Measurements from ENCODE around the gene OPCML.

OPCML gene

GRCh38 chr11:133240908-133241655 is 291.2 kb downstream of the OPCML start:
- Mint-ChIP-seq H3K36me3 (no peaks in the 10 kb centered on the region), H3K27me3 (peaks cover 3% of the 10 kb centered on the region), H3K9me3 (no peaks in the 10 kb centered on the region), H3K27ac (no peak overlapping the region), H3K4me3 (no peak overlapping the region), H3K4me1 (no peaks in the 10 kb centered on the region)

GRCh38 chr11:133239575-133239974 is 292.7 kb downstream of the OPCML start:
- Mint-ChIP-seq H3K27me3 (peaks cover 3% of the 10 kb centered on the region), H3K4me1 (no peaks in the 10 kb centered on the region), H3K27ac (no peak overlapping the region), H3K36me3 (no peaks in the 10 kb centered on the region), H3K4me3 (no peak overlapping the region), H3K9me3 (no peaks in the 10 kb centered on the region)

GRCh38 chr11:133238495-133238894 is 293.8 kb downstream of the OPCML start:
- Mint-ChIP-seq H3K4me3 (no peak overlapping the region), H3K36me3 (no peaks in the 10 kb centered on the region), H3K9me3 (no peaks in the 10 kb centered on the region), H3K27me3 (peaks cover 6% of the 10 kb centered on the region), H3K4me1 (no peaks in the 10 kb centered on the region), H3K27ac (no peak overlapping the region)

- Mint-ChIP-seq H3K36me3 (no peaks in the 10 kb centered on the region), H3K4me1 (no peaks in the 10 kb centered on the region), H3K27me3 (peaks cover 6% of the 10 kb centered on the region), H3K9me3 (no peaks in the 10 kb centered on the region), H3K27ac (no peak overlapping the region), H3K4me3 (no peak overlapping the region)
Observed at GRCh38 chr11:133238027-133238426, 294.3 kb downstream of the OPCML start.

GRCh38 chr11:133235381-133235780 is 296.9 kb downstream of the OPCML start:
- Mint-ChIP-seq H3K36me3 (no peaks in the 10 kb centered on the region), H3K27me3 (peaks cover 4% of the 10 kb centered on the region), H3K27ac (no peak overlapping the region), H3K4me3 (no peak overlapping the region), H3K9me3 (no peaks in the 10 kb centered on the region), H3K4me1 (no peaks in the 10 kb centered on the region)

- Mint-ChIP-seq H3K27me3 (peaks cover 4% of the 10 kb centered on the region), H3K36me3 (no peaks in the 10 kb centered on the region), H3K4me1 (no peaks in the 10 kb centered on the region), H3K27ac (no peak overlapping the region), H3K4me3 (no peak overlapping the region), H3K9me3 (no peaks in the 10 kb centered on the region)
Observed at GRCh38 chr11:133234883-133235282, 297.4 kb downstream of the OPCML start.

GRCh38 chr11:133232665-133233064 is 299.6 kb downstream of the OPCML start:
- Mint-ChIP-seq H3K27me3 (peaks cover 7% of the 10 kb centered on the region), H3K27ac (no peak overlapping the region), H3K36me3 (no peaks in the 10 kb centered on the region), H3K4me3 (no peak overlapping the region), H3K9me3 (no peaks in the 10 kb centered on the region), H3K4me1 (no peaks in the 10 kb centered on the region)

GRCh38 chr11:133230431-133230830 is 301.9 kb downstream of the OPCML start:
- Mint-ChIP-seq H3K4me3 (no peak overlapping the region), H3K27me3 (peaks cover 8% of the 10 kb centered on the region), H3K9me3 (peaks cover 4% of the 10 kb centered on the region), H3K36me3 (no peaks in the 10 kb centered on the region), H3K27ac (no peak overlapping the region), H3K4me1 (no peaks in the 10 kb centered on the region)

GRCh38 chr11:133228471-133229329 is 303.6 kb downstream of the OPCML start:
- Mint-ChIP-seq H3K9me3 (peaks cover 4% of the 10 kb centered on the region), H3K27me3 (peaks cover 6% of the 10 kb centered on the region), H3K4me3 (no peak overlapping the region), H3K4me1 (no peaks in the 10 kb centered on the region), H3K27ac (no peak overlapping the region), H3K36me3 (no peaks in the 10 kb centered on the region)

GRCh38 chr11:133227632-133228111 is 304.6 kb downstream of the OPCML start:
- H3K4me3 Mint-ChIP-seq, result no peak overlapping the region
- no peaks in the 10 kb centered on the region for H3K36me3 Mint-ChIP-seq
- H3K9me3 Mint-ChIP-seq, result peaks cover 4% of the 10 kb centered on the region
- H3K27me3 Mint-ChIP-seq, result peaks cover 5% of the 10 kb centered on the region
- no peak overlapping the region for H3K27ac Mint-ChIP-seq
- H3K4me1 Mint-ChIP-seq, result no peaks in the 10 kb centered on the region

- no peaks in the 10 kb centered on the region for H3K4me1 Mint-ChIP-seq
- H3K9me3 Mint-ChIP-seq, result peaks cover 4% of the 10 kb centered on the region
- H3K27me3 Mint-ChIP-seq, result peaks cover 1% of the 10 kb centered on the region
Observed at GRCh38 chr11:133224271-133224670, 308.0 kb downstream of the OPCML start.

GRCh38 chr11:133222425-133223330 is 309.6 kb downstream of the OPCML start:
- Mint-ChIP-seq H3K4me1 (no peaks in the 10 kb centered on the region), H3K27me3 (peaks cover 1% of the 10 kb centered on the region), H3K36me3 (no peaks in the 10 kb centered on the region), H3K9me3 (peaks cover 4% of the 10 kb centered on the region), H3K27ac (no peak overlapping the region), H3K4me3 (no peak overlapping the region)

More at GRCh38 chr11:133224271-133224670, 308.0 kb downstream of the OPCML start:
- H3K36me3 Mint-ChIP-seq, result no peaks in the 10 kb centered on the region
- no peak overlapping the region for H3K27ac Mint-ChIP-seq
- no peak overlapping the region for H3K4me3 Mint-ChIP-seq

- H3K27me3 Mint-ChIP-seq, result peaks cover 4% of the 10 kb centered on the region
- H3K4me3 Mint-ChIP-seq, result no peak overlapping the region
- no peak overlapping the region for H3K27ac Mint-ChIP-seq
- H3K4me1 Mint-ChIP-seq, result no peaks in the 10 kb centered on the region
- no peaks in the 10 kb centered on the region for H3K36me3 Mint-ChIP-seq
- no peaks in the 10 kb centered on the region for H3K9me3 Mint-ChIP-seq
Observed at GRCh38 chr11:133219543-133219942, 312.8 kb downstream of the OPCML start.

- Mint-ChIP-seq H3K4me1 (no peaks in the 10 kb centered on the region), H3K27ac (no peak overlapping the region), H3K4me3 (no peak overlapping the region), H3K36me3 (no peaks in the 10 kb centered on the region), H3K9me3 (no peaks in the 10 kb centered on the region), H3K27me3 (peaks cover 4% of the 10 kb centered on the region)
Observed at GRCh38 chr11:133216813-133217212, 315.5 kb downstream of the OPCML start.

- Mint-ChIP-seq H3K4me3 (no peak overlapping the region), H3K9me3 (no peaks in the 10 kb centered on the region)
Observed at GRCh38 chr11:133215596-133216230, 316.6 kb downstream of the OPCML start.

More at GRCh38 chr11:133215596-133216230, 316.6 kb downstream of the OPCML start:
- Mint-ChIP-seq H3K27ac (no peak overlapping the region), H3K4me1 (no peaks in the 10 kb centered on the region), H3K36me3 (no peaks in the 10 kb centered on the region), H3K27me3 (peaks cover 4% of the 10 kb centered on the region)
